Spleen (tissue), 11 donors: Measurements from ENCODE around the gene UNC13C. TPM values are rescaled to one million over a fixed set of nuclear protein-coding genes. Genes with fewer than 3 reads are reported as not detected.

Source experiments
- DNase-seq: peaks from one replicate; pipeline ENCODE4 v3.0.0-alpha.2; 2020
- H3K27ac ChIP-seq, 8 donors: fragments of 200-600 bp; sonication (generic) in 7 of 8; 1 replicate in 4 of 8; 2 replicates in 4 of 8; pipeline versions ENCODE4 v1.5.0 to v1.8.0; 2016 to 2021; ENCODE audit warnings: inconsistent platforms in 4 of 8, mild to moderate bottlenecking in 4 of 8, moderate library complexity in 1 of 8
- H3K27me3 ChIP-seq, 7 donors: fragments of 200-600 bp; sonication (generic) in 6 of 7; replicated peaks in 1 of 7; 1 replicate in 4 of 7; 2 replicates in 3 of 7; pipeline versions ENCODE4 v1.5.0 to v1.8.0; 2016 to 2021; ENCODE audit warnings: inconsistent platforms in 3 of 7, mild to moderate bottlenecking in 1 of 7
- H3K36me3 ChIP-seq, 6 donors: fragments of 200-600 bp; sonication (generic) in 5 of 6; 1 replicate in 4 of 6; 2 replicates in 2 of 6; pipeline versions ENCODE4 v1.5.0 to v1.8.0; 2016 to 2021; ENCODE audit warnings: inconsistent platforms in 2 of 6
- H3K4me1 ChIP-seq, 6 donors: fragments of 200-600 bp; sonication (generic) in 5 of 6; 1 replicate in 3 of 6; 2 replicates in 3 of 6; pipeline versions ENCODE4 v1.5.0 to v1.8.0; 2016 to 2021; ENCODE audit warnings: inconsistent platforms in 3 of 6
- H3K4me3 ChIP-seq, 8 donors: fragments of 200-600 bp; sonication (generic) in 7 of 8; 1 replicate in 4 of 8; 2 replicates in 4 of 8; pipeline versions ENCODE4 v1.5.0 to v1.8.0; 2016 to 2021; ENCODE audit warnings: inconsistent platforms in 4 of 8, mild to moderate bottlenecking in 4 of 8, moderate library complexity in 2 of 8
- H3K9me3 ChIP-seq, 8 donors: fragments of 200-600 bp; sonication (generic) in 7 of 8; 1 replicate in 4 of 8; 2 replicates in 4 of 8; pipeline versions ENCODE4 v1.5.0 to v1.8.0; 2016 to 2021; ENCODE audit warnings: inconsistent platforms in 4 of 8
- CTCF ChIP-seq, 11 experiments: fragments of 200-600 bp in 7 of 11; fragments of 450-650 bp in 4 of 11; sonication (generic) in 4 of 11; IDR thresholded peaks in 8 of 11; conservative IDR thresholded peaks in 3 of 11; 1 replicate in 7 of 11; 2 replicates in 4 of 11; pipeline versions ENCODE4 v1.4.0 to v1.8.0; 2016 to 2021; ENCODE audit warnings: antibody characterized with exemption in 11 of 11, inconsistent platforms in 4 of 11, mild to moderate bottlenecking in 1 of 11
- POLR2A ChIP-seq, 3 donors: fragments of 450-650 bp; IDR thresholded peaks; one replicate each; pipeline ENCODE4 v1.5.1; 2017; ENCODE audit warnings: antibody characterized with exemption in 3 of 3, mild to moderate bottlenecking in 1 of 3
- POLR2AphosphoS5 ChIP-seq, 3 donors: sonication (generic); formaldehyde crosslinking; IDR thresholded peaks; one replicate each; pipeline ENCODE4 v1.5.1; 2017; ENCODE audit warnings: antibody characterized with exemption in 3 of 3
- WGBS, 5 donors: extraction: QIAGEN DNeasy Blood & Tissue Kit in 3 of 5; methylation state at CpG; one replicate each; pipeline versions ENCODE4 v1.1.5 to v1.1.7; 2013 to 2018; 5-methylcytosine and 5-hydroxymethylcytosine counted together
- intact Hi-C: fragments of 100-400 bp; cut with DNase I; formaldehyde crosslinking; loops from one replicate; pipeline ENCODE4 v1.15.0; 2023; ENCODE audit warnings: low total_unique reads
- polyA plus RNA-seq, 3 donors: library from polyadenylated mRNA; stranded (reverse); fragments of 200-250 nt; gene quantifications; one replicate each; pipeline ENCODE4 v1.2.1, GENCODE V29; 2013
- total RNA-seq, 7 donors: library from RNA; depleted of rRNA in 3 of 7; stranded (reverse); fragments of >200 nt in 3 of 7; fragmentation: NEBNext Ultra II Directional in 4 of 7; extraction: Animal tissue kit (Norgen Biotek cat#: 25700) in 4 of 7; gene quantifications; one replicate each; pipeline versions ENCODE4 v1.1.0 to v1.2.1, GENCODE V29; 2016 to 2021
- donor health status: healthy with polysubstance abuse.
- donor health status: DM: no; HTN: no; CAD: no; lungs with moderate emphysema.
- donor health status: DM: no; HTN: no; CAD: no.
- donor health status: Bipolar disorder and iron deficiency.
- donor health status: healthy.
- donor health status: DM: no; HTN: no; CAD: no.
- donor health status: DM: yes; HTN: yes; CAD: no.

The UNC13C gene
- total and polyA plus RNA-seq, 10 donors = 0.06 TPM; not detected in 9

- Histone ChIP-seq H3K4me3 (no peak overlapping the region), H3K36me3 (no peaks in the 10 kb centered on the region), H3K27me3 (peaks cover 0 to 9% (median 0%) of the 10 kb centered on the region in 7 donors), H3K9me3 (no peaks in the 10 kb centered on the region), H3K4me1 (no peaks in the 10 kb centered on the region), H3K27ac (no peak overlapping the region)
- peak in 8 of 11 experiments; percentile 31 to 64 (median 50) for TF ChIP-seq CTCF (IDR thresholded peaks at IDR 0.05 in 8 of 11, conservative IDR thresholded peaks at IDR 0.05 in 3 of 11)
- TF ChIP-seq POLR2AphosphoS5 (IDR thresholded peaks at IDR 0.05) = no peak
- DNase-seq = no peak
- intact Hi-C loops = loop anchor here (10.0 kb wide), 1 partner anchor 1032 kb away; no protein-coding TSS in a partner anchor
- WGBS, 5 donors = 35 to 48% (median 37%) methylated on average over 7 of the region's 7 CpGs
Observed at GRCh38 chr15:54082836-54083492, 104.7 kb downstream of the UNC13C start.

- H3K27me3 ChIP-seq = peaks cover 0 to 9% (median 0%) of the 10 kb centered on the region in 7 donors
- no peak overlapping the region for H3K27ac ChIP-seq
- TF ChIP-seq CTCF (IDR thresholded peaks at IDR 0.05 in 8 of 11, conservative IDR thresholded peaks at IDR 0.05 in 3 of 11) (no peak), POLR2A (IDR thresholded peaks at IDR 0.05) (no peak), POLR2AphosphoS5 (IDR thresholded peaks at IDR 0.05) (no peak)
- intact Hi-C loops = loop anchor here (10.0 kb wide), 1 partner anchor 1031 kb away; no protein-coding TSS in a partner anchor
- DNase-seq = no peak
- 59 to 81% (median 64%) methylated on average over 4 of the region's 4 CpGs for WGBS, 5 donors
- H3K4me1 ChIP-seq = no peaks in the 10 kb centered on the region
- H3K36me3 ChIP-seq = no peaks in the 10 kb centered on the region
- no peak overlapping the region for H3K4me3 ChIP-seq
- H3K9me3 ChIP-seq = no peaks in the 10 kb centered on the region
Observed at GRCh38 chr15:54083501-54083900, 105.3 kb downstream of the UNC13C start.

- Histone ChIP-seq H3K36me3 (no peaks in the 10 kb centered on the region), H3K27ac (no peak overlapping the region), H3K27me3 (peaks cover 0 to 9% (median 0%) of the 10 kb centered on the region in 7 donors), H3K4me1 (no peaks in the 10 kb centered on the region), H3K9me3 (no peaks in the 10 kb centered on the region), H3K4me3 (no peak overlapping the region)
- WGBS, 5 donors = 73 to 82% (median 80%) methylated on average over 7 of the region's 7 CpGs
- TF ChIP-seq POLR2A (IDR thresholded peaks at IDR 0.05) (no peak), POLR2AphosphoS5 (IDR thresholded peaks at IDR 0.05) (no peak), CTCF (IDR thresholded peaks at IDR 0.05 in 8 of 11, conservative IDR thresholded peaks at IDR 0.05 in 3 of 11) (no peak)
- intact Hi-C loops = loop anchor here (10.0 kb wide), 1 partner anchor 1031 kb away; no protein-coding TSS in a partner anchor
- DNase-seq = no peak
Observed at GRCh38 chr15:54083991-54084390, 105.8 kb downstream of the UNC13C start.

GRCh38 chr15:54088837-54089236 lies 110.6 kb downstream of the UNC13C start:
- intact Hi-C loops = loop anchor here (10.0 kb wide), 1 partner anchor 1026 kb away; no protein-coding TSS in a partner anchor
- Histone ChIP-seq H3K27ac (no peak overlapping the region), H3K9me3 (no peaks in the 10 kb centered on the region), H3K4me1 (no peaks in the 10 kb centered on the region), H3K27me3 (no peaks in the 10 kb centered on the region), H3K4me3 (no peak overlapping the region), H3K36me3 (no peaks in the 10 kb centered on the region)
- WGBS, 5 donors = 69 to 83% (median 78%) methylated on average over 2 of the region's 2 CpGs
- DNase-seq = no peak
- TF ChIP-seq POLR2AphosphoS5 (IDR thresholded peaks at IDR 0.05) (no peak), CTCF (IDR thresholded peaks at IDR 0.05 in 8 of 11, conservative IDR thresholded peaks at IDR 0.05 in 3 of 11) (no peak), POLR2A (IDR thresholded peaks at IDR 0.05) (no peak)
